HepG2 (cell line): ENCODE results near the gene SYP. TPM values are rescaled to one million over a fixed set of nuclear protein-coding genes. Genes with fewer than 3 reads are reported as not detected.

Source experiments
- ATAC-seq: fragments of 200-7000 bp; cut with Tn5 transposase; 3 replicates; pipeline ENCODE4 v1.9.1; 2020; ENCODE audit warnings: mild to moderate bottlenecking, moderate library complexity
- BruUV-seq: library from RNA; stranded (reverse); fragments of 400-500 nt; replicated peaks from 2 replicates; lab custom pipeline; 2021; lab: Mats Ljungman, UMichigan
- CTCF ChIA-PET: fragments of 300-600 bp; formaldehyde crosslinking; extraction: SDS; loops from one replicate; lab custom pipeline; 2021; ENCODE audit warnings: low total read pairs, inconsistent platforms, low intra/inter-chr PET ratio; lab: Yijun Ruan, JAX
- POLR2A ChIA-PET: fragments of 350-600 bp; sonication (Branson Sonifier 250); formaldehyde crosslinking; loops from one replicate; lab custom pipeline; 2020; ENCODE audit warnings: antibody characterized with exemption, inconsistent platforms; lab: Yijun Ruan, JAX
- DNase-seq: peaks from one replicate; pipeline ENCODE4 v3.0.0-alpha.2; 2015; ENCODE audit warnings: low spot score
- FAIRE-seq: peaks from 3 replicates; lab custom pipeline; 2011; peaks lifted over from hg19 to GRCh38; lab: Jason Lieb, UNC
- H2AFZ ChIP-seq: one replicate; pipeline ENCODE4 v1.6.1; 2011; ENCODE audit warnings: low read length, inconsistent platforms
- H3K27ac ChIP-seq: fragments of 300-600 bp; 3 replicates; pipeline ENCODE4 v1.8.0; 2011; ENCODE audit warnings: mixed run types, mild to moderate bottlenecking, mixed read lengths, low read length, inconsistent platforms; ENCODE audit not compliant: insufficient read depth; ENCODE audit errors: extremely low read length
- H3K27me3 ChIP-seq, 2 experiments: fragments of 200-600 bp in 1 of 2; 2 replicates in 1 of 2; 3 replicates in 1 of 2; pipeline versions ENCODE4 v1.6.0 to v1.8.0; 2011; ENCODE audit warnings: low read length in 2 of 2, mild to moderate bottlenecking in 2 of 2, moderate library complexity in 2 of 2, inconsistent platforms in 1 of 2; ENCODE audit not compliant: insufficient read depth in 2 of 2, control insufficient read depth in 1 of 2
- H3K36me3 ChIP-seq, 2 experiments: fragments of 200-600 bp in 1 of 2; replicated peaks in 1 of 2; 2 replicates in 1 of 2; 3 replicates in 1 of 2; pipeline versions ENCODE4 v1.5.1 to v1.8.0; 2011; ENCODE audit warnings: low read length in 2 of 2, inconsistent platforms in 1 of 2; ENCODE audit not compliant: insufficient read depth in 2 of 2, control insufficient read depth in 1 of 2
- H3K4me1 ChIP-seq: 2 replicates; pipeline ENCODE4 v1.5.1; 2012; ENCODE audit warnings: low read length, inconsistent platforms; ENCODE audit not compliant: insufficient read depth
- H3K4me2 ChIP-seq: 2 replicates; pipeline ENCODE4 v1.6.0; 2011; ENCODE audit warnings: low read depth, low read length, inconsistent platforms
- H3K4me3 ChIP-seq, 3 experiments: fragments of 200-600 bp in 1 of 3; sonication (generic), shearing (Covaris generic) in 1 of 3; replicated peaks in 1 of 3; 2 replicates each; pipeline ENCODE4 v1.5.1; 2011 to 2016; ENCODE audit warnings: low read length in 3 of 3, inconsistent platforms in 2 of 3, low read depth in 2 of 3, mild to moderate bottlenecking in 2 of 3, control low read depth in 1 of 3, mixed read lengths in 1 of 3; ENCODE audit not compliant: insufficient read depth in 1 of 3
- H3K79me2 ChIP-seq: one replicate; pipeline ENCODE4 v1.6.1; 2011; ENCODE audit warnings: low read length, inconsistent platforms; ENCODE audit not compliant: insufficient read depth
- H3K9ac ChIP-seq: 2 replicates; pipeline ENCODE4 v1.6.0; 2011; ENCODE audit warnings: mild to moderate bottlenecking, low read depth, low read length, inconsistent platforms; ENCODE audit not compliant: insufficient read depth
- H3K9me3 ChIP-seq: 2 replicates; pipeline ENCODE4 v1.5.1; 2012; ENCODE audit warnings: mild to moderate bottlenecking, low read length
- H4K20me1 ChIP-seq: 2 replicates; pipeline ENCODE4 v1.6.0; 2011; ENCODE audit warnings: inconsistent platforms, mild to moderate bottlenecking, low read length, moderate library complexity; ENCODE audit not compliant: insufficient read depth
- ETV5 ChIP-seq: IDR thresholded peaks from 2 replicates; pipeline ENCODE4 v1.6.1; 2018; ENCODE audit warnings: missing biosample characterization, missing genetic modification reagents, inconsistent platforms, borderline replicate concordance
- YY1 ChIP-seq: IDR thresholded peaks from 2 replicates; pipeline ENCODE4 v1.6.1; 2011; ENCODE audit warnings: low read length, low read depth, moderate library complexity, mild to moderate bottlenecking; ENCODE audit not compliant: insufficient read depth, insufficient replicate concordance
- ZBTB33 ChIP-seq: sonication (generic); formaldehyde crosslinking; IDR thresholded peaks from 2 replicates; pipeline ENCODE4 v1.4.0; 2020; ENCODE audit warnings: missing genetic modification reagents
- WGBS: methylation state at CpG from one replicate; pipeline ENCODE4 v1.1.6; 2017; ENCODE audit warnings: low lambda C conversion rate; 5-methylcytosine and 5-hydroxymethylcytosine counted together
- in situ Hi-C: cut with HindIII; loops from 2 replicates; pipeline ENCODE4 v1.10.0; 2017; ENCODE audit warnings: low pct_unique_long_range_greater_than_20kb; ENCODE audit not compliant: extremely low pct_ligation_motif_present
- intact Hi-C: fragments of 100-400 bp; cut with micrococcal nuclease; formaldehyde crosslinking; loops from one replicate; pipeline ENCODE4 v1.10.0; 2022; ENCODE audit not compliant: unreplicated experiment
- polyA plus RNA-seq, 8 experiments: library from polyadenylated mRNA; depleted of rRNA in 3 of 8; stranded (reverse) in 7 of 8; unstranded in 1 of 8; fragments of >200 nt; fragmentation: Illumina TruSeq in 4 of 8; extraction: Trizol in 4 of 8; gene quantifications; 2 replicates each; pipeline versions ENCODE4 v1.2.1 to v1.2.3, GENCODE V29; 2011 to 2016; ENCODE audit warnings: low read depth in 4 of 8, missing spikeins in 1 of 8, mixed read lengths in 1 of 8; ENCODE audit not compliant: insufficient read depth in 1 of 8
- total RNA-seq, 5 experiments: library from RNA; depleted of rRNA; stranded (reverse); fragments of >200 nt; fragmentation: Illumina TruSeq; extraction: Trizol; gene quantifications; 2 replicates each; pipeline ENCODE4 v1.2.3, GENCODE V29; 2016; ENCODE audit warnings: low read depth in 1 of 5

Gene SYP
- total and polyA plus RNA-seq, 2 of the 13 experiments (the other 11 are each of a cell fraction or from before 2014, with no cell fraction given), result 2.0 to 2.5 TPM

- no peaks in the 10 kb centered on the region for H3K9me3 ChIP-seq
- no peak overlapping the region for H3K4me3 ChIP-seq
- ChIA-PET POLR2A (no interaction called here), CTCF (no interaction called here)
- H3K9ac ChIP-seq, result no peak overlapping the region
- no peak overlapping the region for H2AFZ ChIP-seq
- in situ Hi-C loops, result no loop called here
- intact Hi-C loops, result no loop called here
- 83% methylated on average over 10 of the region's 61 CpGs for WGBS
- H3K27me3 ChIP-seq, result no peaks in the 10 kb centered on the region
- H3K4me1 ChIP-seq, result peaks cover 33% of the 10 kb centered on the region; the same call in 1 of the 2 replicates
- TF ChIP-seq ETV5 (CRISPR knock-in tag), result no peak
- TF ChIP-seq YY1, result no peak
- peak; percentile 57; the same call in 1 of the 2 replicates for TF ChIP-seq ZBTB33 (CRISPR knock-in tag)
- no peaks in the 10 kb centered on the region for H4K20me1 ChIP-seq
- DNase-seq, result no peak
- H3K27ac ChIP-seq, result no peak overlapping the region
- H3K4me2 ChIP-seq, result no peak overlapping the region
- no peak for FAIRE-seq
- no TSS peak for BruUV-seq
- no peaks in the 10 kb centered on the region for H3K79me2 ChIP-seq
- H3K36me3 ChIP-seq, result no peaks in the 10 kb centered on the region
- ATAC-seq, result no peak
These were observed 33.8 kb downstream of the SYP start for GRCh38 chrX:49165901-49166881.
